AG10803 (cell line): Measurements from ENCODE around the gene BZW2.

Experiments
- DNase-seq: peaks from one replicate; pipeline ENCODE4 v3.0.0; 2010; ENCODE audit warnings: low read depth
- H3K4me3 ChIP-seq: 2 replicates; pipeline ENCODE4 v1.5.1; 2011; ENCODE audit warnings: mild to moderate bottlenecking, low read length, control low read depth
- CTCF ChIP-seq: conservative IDR thresholded peaks from 2 replicates; pipeline ENCODE4 v1.5.1; 2011; ENCODE audit warnings: mild to moderate bottlenecking, low read length, control low read depth, inconsistent platforms

BZW2 gene

GRCh38 chr7:16739863-16740622 lies 94.1 kb downstream of the BZW2 start:
- no peak for TF ChIP-seq CTCF
- H3K4me3 ChIP-seq: no peak overlapping the region
- DNase-seq: peak; percentile 94

- DNase-seq: no peak
- no peak overlapping the region for H3K4me3 ChIP-seq
- TF ChIP-seq CTCF: no peak
Observed at GRCh38 chr7:16740623-16740953, 94.6 kb downstream of the BZW2 start.

GRCh38 chr7:16740996-16741395 lies 95.0 kb downstream of the BZW2 start:
- TF ChIP-seq CTCF: no peak
- H3K4me3 ChIP-seq: no peak overlapping the region
- DNase-seq: no peak

- no peak for DNase-seq
- no peak for TF ChIP-seq CTCF
- H3K4me3 ChIP-seq: no peak overlapping the region
Observed at GRCh38 chr7:16741676-16742075, 95.7 kb downstream of the BZW2 start.

GRCh38 chr7:16742547-16742946 lies 96.6 kb downstream of the BZW2 start:
- DNase-seq: no peak
- TF ChIP-seq CTCF: no peak

GRCh38 chr7:16743236-16743635 lies 97.3 kb downstream of the BZW2 start:
- DNase-seq: peak; percentile 29
- no peak overlapping the region for H3K4me3 ChIP-seq
- no peak for TF ChIP-seq CTCF

More at GRCh38 chr7:16742547-16742946, 96.6 kb downstream of the BZW2 start:
- H3K4me3 ChIP-seq: no peak overlapping the region

GRCh38 chr7:16744518-16745250 lies 98.7 kb downstream of the BZW2 start:
- no peak for TF ChIP-seq CTCF
- no peak for DNase-seq
- no peak overlapping the region for H3K4me3 ChIP-seq
